ENCODE measurements around the gene PEX26.

- TF ChIP-seq CTCF (optimal IDR thresholded peaks at IDR 0.05 in 1 of 3, IDR thresholded peaks at IDR 0.05 in 1 of 3, conservative IDR thresholded peaks at IDR 0.05 in 1 of 3; ENCODE audit: extremely low read depth in 1 of 3, insufficient read depth in 2 of 3, low read length in 3 of 3) (no peak), EZH2 (IDR thresholded peaks at IDR 0.05; ENCODE audit: low read length) (no peak)
Measured at GRCh38 chr22:18100781-18101180, 23.0 kb downstream of the PEX26 start.

Measured in keratinocyte (primary cell).